ENCODE measurements around the gene NRDE2. TPM values are rescaled to one million over a fixed set of nuclear protein-coding genes. Genes with fewer than 3 reads are reported as not detected.
A peak's percentile ranks its signal among the peaks of the same experiment; 100 is the strongest.

NRDE2 gene
- total RNA-seq, 1 donor: 11.2 TPM

GRCh38 chr14:90293766-90294730 lies 37.7 kb downstream of the NRDE2 start:
- no peak overlapping the region for H3K4me3 ChIP-seq (ENCODE audit: low read depth, low read length)
- peak; percentile 9 for DNase-seq (ENCODE audit: low read depth)
- TF ChIP-seq CTCF (IDR thresholded peaks at IDR 0.05; ENCODE audit: insufficient read depth, low read length): no peak

GRCh38 chr14:90291699-90292098 lies 40.0 kb downstream of the NRDE2 start:
- no peak for DNase-seq (ENCODE audit: low read depth)
- H3K4me3 ChIP-seq (ENCODE audit: low read depth, low read length): no peak overlapping the region
- TF ChIP-seq CTCF (IDR thresholded peaks at IDR 0.05; ENCODE audit: insufficient read depth, low read length): no peak

GRCh38 chr14:90290337-90291011 lies 41.3 kb downstream of the NRDE2 start:
- DNase-seq (ENCODE audit: low read depth): no peak
- no peak overlapping the region for H3K4me3 ChIP-seq (ENCODE audit: low read depth, low read length)
- TF ChIP-seq CTCF (IDR thresholded peaks at IDR 0.05; ENCODE audit: insufficient read depth, low read length): no peak

- no peak overlapping the region for H3K4me3 ChIP-seq (ENCODE audit: low read depth, low read length)
- DNase-seq (ENCODE audit: low read depth): peak; percentile 26
- no peak for TF ChIP-seq CTCF (IDR thresholded peaks at IDR 0.05; ENCODE audit: insufficient read depth, low read length)
Measured at GRCh38 chr14:90288651-90289355, 42.9 kb downstream of the NRDE2 start.

- no peak for TF ChIP-seq CTCF (IDR thresholded peaks at IDR 0.05; ENCODE audit: insufficient read depth, low read length)
- no peak overlapping the region for H3K4me3 ChIP-seq (ENCODE audit: low read depth, low read length)
- DNase-seq (ENCODE audit: low read depth): no peak
Measured at GRCh38 chr14:90287791-90288190, 44.0 kb downstream of the NRDE2 start.

- H3K4me3 ChIP-seq (ENCODE audit: low read depth, low read length): no peak overlapping the region
- TF ChIP-seq CTCF (IDR thresholded peaks at IDR 0.05; ENCODE audit: insufficient read depth, low read length): no peak
- peak; percentile 6 for DNase-seq (ENCODE audit: low read depth)
Measured at GRCh38 chr14:90281756-90282155, 50.0 kb downstream of the NRDE2 start.
